Glutamatergic neuron (in vitro differentiated cells): ENCODE measurements around the gene FAM107B. TPM values are rescaled to one million over a fixed set of nuclear protein-coding genes. Genes with fewer than 3 reads are reported as not detected.

Experiments used
- DNase-seq: peaks from one replicate; pipeline ENCODE4 v3.0.0; 2022
- H3K27ac Mint-ChIP-seq: one replicate; pipeline ENCODE4 v1.8.0; 2020; ENCODE audit warnings: mild to moderate bottlenecking, mixed read lengths, inconsistent platforms; ENCODE audit not compliant: unreplicated experiment
- H3K27me3 Mint-ChIP-seq: one replicate; pipeline ENCODE4 v1.8.0; 2020; ENCODE audit warnings: mild to moderate bottlenecking, moderate library complexity, mixed read lengths, inconsistent platforms; ENCODE audit not compliant: unreplicated experiment
- H3K36me3 Mint-ChIP-seq: one replicate; pipeline ENCODE4 v1.8.0; 2020; ENCODE audit warnings: mild to moderate bottlenecking, mixed read lengths, inconsistent platforms; ENCODE audit not compliant: unreplicated experiment
- H3K4me1 Mint-ChIP-seq: one replicate; pipeline ENCODE4 v1.8.0; 2020; ENCODE audit warnings: mild to moderate bottlenecking, low read depth, mixed read lengths, inconsistent platforms; ENCODE audit not compliant: unreplicated experiment
- H3K4me3 Mint-ChIP-seq: one replicate; pipeline ENCODE4 v1.8.0; 2020; ENCODE audit warnings: mild to moderate bottlenecking, mixed read lengths, inconsistent platforms; ENCODE audit not compliant: unreplicated experiment
- H3K9me3 Mint-ChIP-seq: one replicate; pipeline ENCODE4 v1.8.0; 2020; ENCODE audit warnings: mild to moderate bottlenecking, moderate library complexity, mixed read lengths, inconsistent platforms; ENCODE audit not compliant: unreplicated experiment
- CTCF ChIP-seq: fragments of 200-600 bp; sonication (generic); IDR thresholded peaks from one replicate; pipeline ENCODE4 v1.5.0; 2021; ENCODE audit not compliant: partially characterized antibody, unreplicated experiment
- total RNA-seq: library from RNA; stranded (reverse); fragmentation: NEBNext Ultra II Directional; extraction: Animal tissue kit (Norgen Biotek cat#: 25700); gene quantifications from one replicate; pipeline ENCODE4 v1.2.1, GENCODE V29; 2021; ENCODE audit not compliant: unreplicated experiment

Gene FAM107B
- total RNA-seq, 1 donor from 2014 or later = 88.6 TPM

DNA sequence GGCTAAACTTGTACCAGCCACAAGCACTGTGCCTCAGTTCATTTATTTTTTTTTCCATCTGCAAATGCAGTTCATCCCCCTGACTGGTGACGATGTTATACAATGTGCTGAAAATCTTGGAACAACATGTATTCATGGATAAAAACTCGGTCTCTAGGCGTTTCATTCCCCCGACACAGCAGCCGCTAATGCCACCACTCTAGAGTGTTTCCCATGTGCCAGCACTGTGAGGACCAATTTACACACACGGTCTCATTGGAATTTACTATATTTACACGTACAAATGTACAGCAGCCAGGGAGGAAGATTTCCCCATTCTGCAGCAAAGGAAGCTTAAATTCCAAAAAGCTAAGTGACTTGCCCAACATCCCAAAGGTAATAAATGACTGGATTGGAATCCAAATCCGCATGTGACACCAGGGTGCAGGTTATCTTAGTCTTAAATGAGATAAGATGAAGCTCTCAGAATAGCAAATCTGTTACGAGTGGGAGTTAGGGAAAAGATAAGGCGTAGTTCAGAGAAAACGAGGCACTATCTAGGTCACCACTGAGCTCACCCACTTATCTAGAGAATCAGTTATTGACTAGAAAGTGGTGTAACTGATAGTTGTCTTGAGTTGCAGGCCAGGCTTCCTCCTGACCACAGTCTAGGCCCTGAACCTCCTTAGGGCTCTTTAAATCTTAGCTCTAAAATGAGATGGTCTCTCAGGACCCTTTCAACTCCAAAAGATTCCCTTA, 36.7 kb downstream of the FAM107B start:
- H3K36me3 Mint-ChIP-seq = peaks cover 7% of the 10 kb centered on the region
- no peak overlapping the region for H3K27ac Mint-ChIP-seq
- peaks cover 5% of the 10 kb centered on the region for H3K9me3 Mint-ChIP-seq
- H3K4me3 Mint-ChIP-seq = no peak overlapping the region
- no peak for TF ChIP-seq CTCF
- no peak for DNase-seq
- H3K27me3 Mint-ChIP-seq = peaks cover 8% of the 10 kb centered on the region
- peaks cover 23% of the 10 kb centered on the region for H3K4me1 Mint-ChIP-seq

DNA sequence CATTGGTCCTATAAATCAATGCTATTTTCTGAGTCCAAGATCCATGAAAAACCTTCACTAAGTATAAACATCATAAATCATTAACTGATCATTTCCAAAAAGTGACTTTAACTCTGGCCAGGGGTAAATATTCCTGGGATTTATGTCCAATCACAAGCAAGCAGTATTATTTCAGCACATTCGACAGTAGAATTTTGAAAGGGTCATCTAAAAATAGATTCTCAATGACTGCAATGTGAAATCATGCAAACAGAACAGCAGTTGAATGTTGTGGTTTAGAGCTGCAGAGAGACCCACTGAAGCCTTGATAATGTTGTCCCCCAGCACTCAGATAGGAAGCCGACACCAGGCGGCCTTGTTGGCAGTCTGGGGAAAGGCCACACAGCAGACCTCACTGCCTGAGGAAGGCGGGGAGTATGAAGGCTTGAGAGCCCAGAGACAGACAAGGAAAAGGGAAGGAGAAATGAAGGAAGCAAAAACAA, 38.1 kb downstream of the FAM107B start:
- no peak for TF ChIP-seq CTCF
- Mint-ChIP-seq H3K4me3 (no peak overlapping the region), H3K4me1 (peaks cover 28% of the 10 kb centered on the region), H3K9me3 (peaks cover 5% of the 10 kb centered on the region), H3K27ac (peak overlapping the region; percentile 62), H3K36me3 (peaks cover 7% of the 10 kb centered on the region), H3K27me3 (peaks cover 8% of the 10 kb centered on the region)
- DNase-seq = no peak

GRCh38 chr10:14736043-14736442, 38.7 kb downstream of the FAM107B start:
- Mint-ChIP-seq H3K9me3 (peaks cover 5% of the 10 kb centered on the region), H3K36me3 (peaks cover 7% of the 10 kb centered on the region), H3K4me3 (no peak overlapping the region), H3K27me3 (peaks cover 8% of the 10 kb centered on the region), H3K27ac (no peak overlapping the region), H3K4me1 (peaks cover 28% of the 10 kb centered on the region)
- DNase-seq = no peak
- TF ChIP-seq CTCF = no peak

GRCh38 chr10:14731875-14732512, 42.7 kb downstream of the FAM107B start:
- DNase-seq = no peak

More at GRCh38 chr10:14731875-14732512, 42.7 kb downstream of the FAM107B start:
- peaks cover 12% of the 10 kb centered on the region for H3K27me3 Mint-ChIP-seq
- H3K4me3 Mint-ChIP-seq = no peak overlapping the region
- peaks cover 27% of the 10 kb centered on the region for H3K4me1 Mint-ChIP-seq
- no peak overlapping the region for H3K27ac Mint-ChIP-seq
- TF ChIP-seq CTCF = no peak
- peaks cover 7% of the 10 kb centered on the region for H3K9me3 Mint-ChIP-seq
- peaks cover 14% of the 10 kb centered on the region for H3K36me3 Mint-ChIP-seq
